ENCODE results near the gene LRRC49. TPM values are rescaled to one million over a fixed set of nuclear protein-coding genes. Genes with fewer than 3 reads are reported as not detected.

Gene LRRC49
- total and polyA plus RNA-seq, 2 of the 13 experiments (the other 11 are each of a cell fraction or from before 2014, with no cell fraction given): 0.57 to 1.00 TPM

- H3K4me2 ChIP-seq (ENCODE audit: low read depth, low read length): no peak overlapping the region
- H4K20me1 ChIP-seq (ENCODE audit: insufficient read depth, low read length): no peaks in the 10 kb centered on the region
- no peaks in the 10 kb centered on the region for H3K4me1 ChIP-seq (ENCODE audit: insufficient read depth, low read length)
- POLR2A ChIA-PET: no interaction called here
- H3K27ac ChIP-seq (ENCODE audit: extremely low read length, insufficient read depth, low read length): no peak overlapping the region
- H3K9ac ChIP-seq (ENCODE audit: insufficient read depth, low read depth, low read length): no peak overlapping the region
- no peaks in the 10 kb centered on the region for H3K36me3 ChIP-seq (replicated peaks in 1 of 2; ENCODE audit: control insufficient read depth in 1 of 2, insufficient read depth in 2 of 2, low read length in 2 of 2)
- no peak for FAIRE-seq
- intact Hi-C loops (cut with micrococcal nuclease; ENCODE audit: unreplicated experiment) (no loop called here), in situ Hi-C loops (cut with HindIII; ENCODE audit: extremely low pct_ligation_motif_present, low pct_unique_long_range_greater_than_20kb) (no loop called here)
- no TSS peak for BruUV-seq (replicated peaks)
- no peaks in the 10 kb centered on the region; a peak in 1 of 5 replicates for H3K27me3 ChIP-seq (ENCODE audit: control insufficient read depth in 1 of 2, insufficient read depth in 2 of 2, low read length in 2 of 2)
- ATAC-seq: no peak
- no peak for TF ChIP-seq ZNF549 (CRISPR knock-in tag; IDR thresholded peaks at IDR 0.05)
- no peak for TF ChIP-seq ZNF34 (CRISPR knock-in tag; IDR thresholded peaks at IDR 0.05; ENCODE audit: borderline replicate concordance)
- TF ChIP-seq ETS1 (CRISPR knock-in tag; IDR thresholded peaks at IDR 0.05): no peak
- TF ChIP-seq ZNF225 (CRISPR knock-in tag; IDR thresholded peaks at IDR 0.05): no peak
- TF ChIP-seq ATF1 (CRISPR knock-in tag; IDR thresholded peaks at IDR 0.05): no peak
- no peak for TF ChIP-seq STAT5B (CRISPR knock-in tag; IDR thresholded peaks at IDR 0.05)
- TF ChIP-seq ZNF792 (CRISPR knock-in tag; IDR thresholded peaks at IDR 0.05): no peak
- TF ChIP-seq DPF2 (CRISPR knock-in tag; IDR thresholded peaks at IDR 0.05; ENCODE audit: borderline replicate concordance, low read depth): no peak
- no peak for TF ChIP-seq PHF8 (CRISPR knock-in tag; IDR thresholded peaks at IDR 0.05)
- no peak for TF ChIP-seq DZIP1 (CRISPR knock-in tag; IDR thresholded peaks at IDR 0.05)
- no peak for TF ChIP-seq NAIF1 (CRISPR knock-in tag; IDR thresholded peaks at IDR 0.05; ENCODE audit: borderline replicate concordance)
- DNase-seq (ENCODE audit: low spot score): no peak
- H2AFZ ChIP-seq (ENCODE audit: low read length): no peak overlapping the region
- CTCF ChIA-PET (ENCODE audit: low intra/inter-chr PET ratio, low total read pairs): no interaction called here
- H3K9me3 ChIP-seq (ENCODE audit: low read length): peaks cover 25% of the 10 kb centered on the region
- no peak overlapping the region for H3K4me3 ChIP-seq (replicated peaks in 1 of 3; ENCODE audit: insufficient read depth in 1 of 3, low read depth in 2 of 3, low read length in 3 of 3)
- no peaks in the 10 kb centered on the region for H3K79me2 ChIP-seq (ENCODE audit: insufficient read depth, low read length)
Measured at GRCh38 chr15:70906842-70907241, 14.2 kb downstream of the LRRC49 start.

Data from HepG2 (cell line).